H9 (cell line): Measurements from ENCODE around the gene NPTX1. TPM values are rescaled to one million over a fixed set of nuclear protein-coding genes. Genes with fewer than 3 reads are reported as not detected.

Experiments
- DNase-seq: peaks from one replicate; pipeline ENCODE4 v3.0.0-alpha.2; 2017
- H2AFZ ChIP-seq: one replicate; pipeline ENCODE4 v1.6.1; 2013; ENCODE audit warnings: mild to moderate bottlenecking, low read length, control low read depth, moderate library complexity
- H2AK5ac ChIP-seq: 2 replicates; pipeline ENCODE4 v1.6.1; 2013; ENCODE audit warnings: low read length, control low read depth, mixed read lengths; ENCODE audit not compliant: insufficient read length
- H2BK120ac ChIP-seq: one replicate; pipeline ENCODE4 v1.6.1; 2013; ENCODE audit warnings: low read depth, mild to moderate bottlenecking, low read length, control low read depth, inconsistent platforms; ENCODE audit not compliant: poor library complexity, severe bottlenecking
- H2BK12ac ChIP-seq: 2 replicates; pipeline ENCODE4 v1.6.1; 2013; ENCODE audit warnings: low read length, control low read depth, mixed read lengths, low read depth; ENCODE audit not compliant: insufficient read length
- H2BK15ac ChIP-seq: 2 replicates; pipeline ENCODE4 v1.6.1; 2013; ENCODE audit warnings: low read depth, low read length, control low read depth
- H2BK20ac ChIP-seq: one replicate; pipeline ENCODE4 v1.6.1; 2013; ENCODE audit warnings: low read depth, mild to moderate bottlenecking, low read length, control low read depth, inconsistent platforms; ENCODE audit not compliant: poor library complexity, severe bottlenecking
- H2BK5ac ChIP-seq: 2 replicates; pipeline ENCODE4 v1.6.1; 2013; ENCODE audit warnings: low read length, control low read depth, mixed read lengths; ENCODE audit not compliant: insufficient read length
- H3K14ac ChIP-seq: 2 replicates; pipeline ENCODE4 v1.6.1; 2013; ENCODE audit warnings: low read length, control low read depth; ENCODE audit not compliant: insufficient read depth
- H3K18ac ChIP-seq: 2 replicates; pipeline ENCODE4 v1.6.1; 2013; ENCODE audit warnings: low read depth, mild to moderate bottlenecking, mixed read lengths, low read length, control low read depth; ENCODE audit not compliant: insufficient read length
- H3K23ac ChIP-seq: 2 replicates; pipeline ENCODE4 v1.6.1; 2013; ENCODE audit warnings: low read length, control low read depth, mixed read lengths, low read depth; ENCODE audit not compliant: insufficient read length
- H3K23me2 ChIP-seq: 2 replicates; pipeline ENCODE4 v1.6.1; 2013; ENCODE audit warnings: low read depth, mild to moderate bottlenecking, mixed read lengths, low read length, control low read depth; ENCODE audit not compliant: insufficient read length, poor library complexity, severe bottlenecking
- H3K27ac ChIP-seq: 2 replicates; pipeline ENCODE4 v1.5.1; 2013; ENCODE audit warnings: low read length, control low read depth, mixed read lengths, low read depth; ENCODE audit not compliant: insufficient read length
- H3K27me3 ChIP-seq: 2 replicates; pipeline ENCODE4 v1.6.1; 2013; ENCODE audit warnings: low read length, control low read depth, inconsistent platforms; ENCODE audit not compliant: insufficient read depth
- H3K4ac ChIP-seq: 2 replicates; pipeline ENCODE4 v1.6.1; 2013; ENCODE audit warnings: low read depth, mild to moderate bottlenecking, control low read depth, inconsistent platforms, low read length, moderate library complexity
- H3K4me1 ChIP-seq: 2 replicates; pipeline ENCODE4 v1.6.1; 2013; ENCODE audit warnings: low read length, control low read depth, inconsistent platforms; ENCODE audit not compliant: insufficient read depth
- H3K4me2 ChIP-seq: 2 replicates; pipeline ENCODE4 v1.6.1; 2013; ENCODE audit warnings: low read length, control low read depth, mixed read lengths; ENCODE audit not compliant: insufficient read length, insufficient read depth
- H3K56ac ChIP-seq: 2 replicates; pipeline ENCODE4 v1.6.1; 2013; ENCODE audit warnings: low read depth, mild to moderate bottlenecking, mixed read lengths, low read length, control low read depth; ENCODE audit not compliant: insufficient read length
- H3K79me1 ChIP-seq: 2 replicates; pipeline ENCODE4 v1.6.1; 2013; ENCODE audit warnings: low read depth, mild to moderate bottlenecking, moderate library complexity, low read length, control low read depth, inconsistent platforms; ENCODE audit not compliant: insufficient read depth, poor library complexity, severe bottlenecking
- H3K79me2 ChIP-seq: 2 replicates; pipeline ENCODE4 v1.6.1; 2013; ENCODE audit warnings: low read length, control low read depth, inconsistent platforms; ENCODE audit not compliant: insufficient read depth
- H3K9ac ChIP-seq: 2 replicates; pipeline ENCODE4 v1.6.1; 2013; ENCODE audit warnings: low read length, control low read depth, mixed read lengths; ENCODE audit not compliant: insufficient read length; ENCODE audit errors: extremely low read depth
- H3K9me3 ChIP-seq: one replicate; pipeline ENCODE4 v1.6.1; 2013; ENCODE audit warnings: low read depth, low read length, inconsistent platforms; ENCODE audit not compliant: control insufficient read depth
- H3T11ph ChIP-seq: one replicate; pipeline ENCODE4 v1.6.1; 2013; ENCODE audit warnings: mild to moderate bottlenecking, low read length, control low read depth, inconsistent platforms
- H4K20me1 ChIP-seq: one replicate; pipeline ENCODE4 v1.6.1; 2013; ENCODE audit not compliant: control insufficient read depth, insufficient read length, insufficient read depth
- H4K5ac ChIP-seq: 2 replicates; pipeline ENCODE4 v1.6.1; 2013; ENCODE audit warnings: low read depth, mild to moderate bottlenecking, mixed read lengths, low read length, control low read depth; ENCODE audit not compliant: insufficient read length
- H4K8ac ChIP-seq: replicated peaks from 2 replicates; pipeline ENCODE4 v1.6.1; 2013; ENCODE audit warnings: low read length, control low read depth, mixed read lengths, low read depth; ENCODE audit not compliant: insufficient read length
- H4K91ac ChIP-seq: 2 replicates; pipeline ENCODE4 v1.6.1; 2013; ENCODE audit warnings: low read depth, mild to moderate bottlenecking, moderate library complexity, mixed read lengths, low read length, control low read depth; ENCODE audit not compliant: insufficient read length
- H3K27ac Mint-ChIP-seq, 3 experiments: 2 replicates in 2 of 3; 3 replicates in 1 of 3; pipeline ENCODE4 v1.8.0; 2020 to 2021; ENCODE audit warnings: mixed read lengths in 3 of 3, mild to moderate bottlenecking in 1 of 3, moderate library complexity in 1 of 3
- H3K27me3 Mint-ChIP-seq: 2 replicates; pipeline ENCODE4 v1.8.0; 2021; ENCODE audit warnings: low read depth, mild to moderate bottlenecking, moderate library complexity, mixed read lengths
- H3K36me3 Mint-ChIP-seq, 3 experiments: 2 replicates in 2 of 3; 3 replicates in 1 of 3; pipeline ENCODE4 v1.8.0; 2020 to 2021; ENCODE audit warnings: low read depth in 3 of 3, mixed read lengths in 3 of 3; ENCODE audit not compliant: insufficient read depth in 1 of 3
- H3K4me1 Mint-ChIP-seq, 2 experiments: 2 replicates each; pipeline ENCODE4 v1.8.0; 2020; ENCODE audit warnings: mixed read lengths in 2 of 2
- H3K4me3 Mint-ChIP-seq, 2 experiments: 2 replicates in 1 of 2; 3 replicates in 1 of 2; pipeline ENCODE4 v1.8.0; 2020 to 2021; ENCODE audit warnings: mild to moderate bottlenecking in 2 of 2, mixed read lengths in 2 of 2, moderate library complexity in 1 of 2
- H3K9me3 Mint-ChIP-seq, 2 experiments: 2 replicates in 1 of 2; 3 replicates in 1 of 2; pipeline ENCODE4 v1.8.0; 2020; ENCODE audit warnings: mild to moderate bottlenecking in 2 of 2, mixed read lengths in 2 of 2, moderate library complexity in 1 of 2
- CTCF ChIP-seq: fragments of 200-600 bp; sonication (generic); conservative IDR thresholded peaks from 3 replicates; pipeline ENCODE4 v1.8.0; 2021; ENCODE audit warnings: antibody characterized with exemption, mild to moderate bottlenecking
- WGBS: extraction: QIAGEN DNeasy Blood & Tissue Kit; methylation state at CpG from one replicate; pipeline ENCODE4 v1.1.7; 2013; ENCODE audit warnings: missing lambda C conversion rate, low lambda C conversion rate, mixed read lengths; ENCODE audit not compliant: insufficient read length; ENCODE audit errors: extremely low coverage; 5-methylcytosine and 5-hydroxymethylcytosine counted together
- total RNA-seq: library from RNA; stranded (reverse); gene quantifications from 2 replicates; pipeline ENCODE4 v1.2.1, GENCODE V29; 2021

The NPTX1 gene
- total RNA-seq, 1 experiment from 2014 or later = 20.5 TPM

- H2BK20ac ChIP-seq = no peak overlapping the region
- no peak overlapping the region for H2BK120ac ChIP-seq
- H2AK5ac ChIP-seq = no peak overlapping the region
- no peak overlapping the region for H4K91ac ChIP-seq
- H4K8ac ChIP-seq = no peak overlapping the region
- no peak overlapping the region for H3K4me2 ChIP-seq
- no peak overlapping the region for H3K56ac ChIP-seq
- H3K27me3 ChIP-seq = no peaks in the 10 kb centered on the region
- Mint-ChIP-seq H3K4me1 (peaks cover 12 to 28% of the 10 kb centered on the region in 2 experiments), H3K27me3 (peaks cover 62% of the 10 kb centered on the region), H3K9me3 (peaks cover 3% of the 10 kb centered on the region in 2 experiments; a peak in 2 of 5 replicates), H3K4me3 (no peak overlapping the region; a peak in 1 of 5 replicates), H3K27ac (no peak overlapping the region; a peak in 2 of 7 replicates), H3K36me3 (no peaks in the 10 kb centered on the region)
- H3K18ac ChIP-seq = no peak overlapping the region
- no peaks in the 10 kb centered on the region for H3K9me3 ChIP-seq
- no peak overlapping the region for H2AFZ ChIP-seq
- H4K20me1 ChIP-seq = no peaks in the 10 kb centered on the region
- H3K79me2 ChIP-seq = no peaks in the 10 kb centered on the region
- no peak overlapping the region for H3T11ph ChIP-seq
- H3K4me1 ChIP-seq = no peaks in the 10 kb centered on the region
- no peak for DNase-seq
- H3K9ac ChIP-seq = no peak overlapping the region
- H2BK12ac ChIP-seq = no peak overlapping the region
- H3K4ac ChIP-seq = no peak overlapping the region
- no peak for TF ChIP-seq CTCF
- no peak overlapping the region for H3K23ac ChIP-seq
- H3K27ac ChIP-seq = no peak overlapping the region
- H2BK5ac ChIP-seq = no peak overlapping the region
- no peak overlapping the region for H4K5ac ChIP-seq
- no peak overlapping the region for H3K14ac ChIP-seq
- H3K23me2 ChIP-seq = no peaks in the 10 kb centered on the region
- no CpG with 5 or more reads among the region's 10 CpGs for WGBS
- no peaks in the 10 kb centered on the region for H3K79me1 ChIP-seq
- H2BK15ac ChIP-seq = no peak overlapping the region
Measured at GRCh38 chr17:80497726-80498241, 21.4 kb upstream of the NPTX1 start.
